Measurements from ENCODE around the gene SLC4A7. TPM values are rescaled to one million over a fixed set of nuclear protein-coding genes. Genes with fewer than 3 reads are reported as not detected.
A peak's percentile ranks its signal among the peaks of the same experiment; 100 is the strongest.

SLC4A7 gene
- total RNA-seq, 1 donor = 165 TPM

GRCh38 chr3:27456554-27456953, 27.6 kb downstream of the SLC4A7 start:
- peak; percentile 22 for DNase-seq (ENCODE audit: low read depth)
- H3K4me3 ChIP-seq (ENCODE audit: low read depth, low read length) = no peak overlapping the region
- no peak for TF ChIP-seq CTCF (IDR thresholded peaks at IDR 0.05; ENCODE audit: insufficient read depth, low read length)

GRCh38 chr3:27454914-27455313, 29.3 kb downstream of the SLC4A7 start:
- DNase-seq (ENCODE audit: low read depth) = peak; percentile 49
- TF ChIP-seq CTCF (IDR thresholded peaks at IDR 0.05; ENCODE audit: insufficient read depth, low read length) = no peak
- no peak overlapping the region for H3K4me3 ChIP-seq (ENCODE audit: low read depth, low read length)

GRCh38 chr3:27454461-27454860, 29.7 kb downstream of the SLC4A7 start:
- no peak overlapping the region for H3K4me3 ChIP-seq (ENCODE audit: low read depth, low read length)
- TF ChIP-seq CTCF (IDR thresholded peaks at IDR 0.05; ENCODE audit: insufficient read depth, low read length) = no peak
- DNase-seq (ENCODE audit: low read depth) = no peak

GRCh38 chr3:27452368-27453090, 31.7 kb downstream of the SLC4A7 start:
- no peak overlapping the region for H3K4me3 ChIP-seq (ENCODE audit: low read depth, low read length)
- no peak for DNase-seq (ENCODE audit: low read depth)

GRCh38 chr3:27451842-27452241, 32.3 kb downstream of the SLC4A7 start:
- no peak overlapping the region for H3K4me3 ChIP-seq (ENCODE audit: low read depth, low read length)
- no peak for TF ChIP-seq CTCF (IDR thresholded peaks at IDR 0.05; ENCODE audit: insufficient read depth, low read length)
- no peak for DNase-seq (ENCODE audit: low read depth)

More at GRCh38 chr3:27452368-27453090, 31.7 kb downstream of the SLC4A7 start:
- TF ChIP-seq CTCF (IDR thresholded peaks at IDR 0.05; ENCODE audit: insufficient read depth, low read length) = no peak

GRCh38 chr3:27451251-27451650, 32.9 kb downstream of the SLC4A7 start:
- TF ChIP-seq CTCF (IDR thresholded peaks at IDR 0.05; ENCODE audit: insufficient read depth, low read length) = no peak
- DNase-seq (ENCODE audit: low read depth) = no peak
- no peak overlapping the region for H3K4me3 ChIP-seq (ENCODE audit: low read depth, low read length)

All from fibroblast of the aortic adventitia (primary cell).